GM18511 (cell line): ENCODE data around the gene ARHGAP12.
A peak's percentile ranks its signal among the peaks of the same experiment; 100 is the strongest.

Experiments
- ATAC-seq: cut with Tn5 transposase; IDR thresholded peaks from one replicate; pipeline ENCODE4 v1.9.1; 2021; ENCODE audit warnings: mild to moderate bottlenecking, moderate library complexity; ENCODE audit not compliant: unreplicated experiment

Gene ARHGAP12

DNA sequence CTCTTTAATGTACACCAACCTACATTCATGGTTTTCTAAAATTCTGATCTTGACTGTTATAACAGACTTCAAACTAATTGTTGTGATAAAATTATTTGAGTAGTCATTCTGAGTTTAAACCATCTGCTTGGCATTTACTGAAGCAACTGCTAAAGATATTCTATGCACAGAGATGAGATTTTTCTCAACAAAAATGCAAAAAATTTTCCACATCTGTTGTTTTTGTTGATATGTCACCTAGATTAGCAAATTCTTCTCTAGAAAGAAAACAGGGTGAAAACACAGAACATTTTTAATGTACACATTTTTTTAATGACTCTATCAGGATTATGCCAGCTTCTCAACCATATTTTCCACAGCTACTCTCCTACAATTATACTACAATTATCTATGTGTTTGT lies 42.7 kb downstream of the ARHGAP12 start:
- no peak for ATAC-seq

DNA sequence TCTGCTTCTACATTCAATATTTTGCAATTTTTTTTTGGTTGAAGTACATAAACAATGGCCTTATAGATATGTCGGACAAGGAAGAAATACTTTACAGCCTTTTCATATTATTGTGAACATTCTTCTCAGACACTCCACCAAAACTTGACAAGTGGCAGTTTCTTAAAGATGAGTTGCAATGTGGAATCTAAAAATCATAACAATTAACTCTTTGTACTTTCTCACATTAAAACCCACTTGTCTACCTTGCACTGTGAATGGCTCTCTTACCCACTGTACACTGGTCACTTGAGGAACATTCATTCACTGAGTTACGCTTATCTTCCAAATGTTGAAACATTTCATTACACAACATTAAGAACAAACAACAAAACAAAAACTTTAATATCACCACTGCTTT lies 44.2 kb downstream of the ARHGAP12 start:
- no peak for ATAC-seq

DNA sequence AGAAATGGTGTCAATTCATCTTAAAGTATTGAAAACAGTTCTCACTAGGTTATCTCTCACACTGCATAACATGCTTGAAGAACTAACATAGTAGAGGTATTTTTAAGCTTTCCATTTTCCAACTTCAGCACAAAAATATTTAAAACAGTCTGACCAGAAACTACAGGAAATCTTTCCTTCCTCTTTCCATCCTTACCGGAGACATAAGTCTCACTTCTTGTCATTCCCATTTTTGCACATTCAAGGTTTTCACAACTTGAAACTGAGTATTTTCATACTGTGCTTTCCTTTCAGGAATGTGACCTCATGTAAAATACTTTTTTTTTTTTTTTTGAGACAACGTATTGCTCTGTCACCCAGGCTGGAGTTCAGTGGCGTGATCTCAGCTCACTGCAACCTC lies 45.2 kb downstream of the ARHGAP12 start:
- no peak for ATAC-seq

DNA sequence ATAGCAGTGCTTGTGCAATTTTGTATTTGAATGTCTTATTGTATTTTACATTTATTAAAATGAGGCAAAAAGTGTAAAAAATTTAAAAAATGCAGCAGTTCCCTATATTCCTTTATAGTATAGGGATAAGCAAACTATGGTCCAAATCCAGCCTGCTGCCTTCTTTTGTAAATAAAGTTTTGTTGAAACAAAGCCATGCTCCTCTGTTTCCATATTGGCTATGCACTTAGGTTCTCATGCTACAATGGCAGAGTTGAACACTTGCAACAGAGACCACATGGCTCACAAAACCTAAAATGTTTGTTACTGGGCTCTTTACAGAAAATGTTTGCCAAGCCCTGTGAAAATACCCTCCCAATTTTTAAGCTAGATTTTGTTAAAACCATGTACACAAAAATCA lies 50.1 kb downstream of the ARHGAP12 start:
- no peak for ATAC-seq

DNA sequence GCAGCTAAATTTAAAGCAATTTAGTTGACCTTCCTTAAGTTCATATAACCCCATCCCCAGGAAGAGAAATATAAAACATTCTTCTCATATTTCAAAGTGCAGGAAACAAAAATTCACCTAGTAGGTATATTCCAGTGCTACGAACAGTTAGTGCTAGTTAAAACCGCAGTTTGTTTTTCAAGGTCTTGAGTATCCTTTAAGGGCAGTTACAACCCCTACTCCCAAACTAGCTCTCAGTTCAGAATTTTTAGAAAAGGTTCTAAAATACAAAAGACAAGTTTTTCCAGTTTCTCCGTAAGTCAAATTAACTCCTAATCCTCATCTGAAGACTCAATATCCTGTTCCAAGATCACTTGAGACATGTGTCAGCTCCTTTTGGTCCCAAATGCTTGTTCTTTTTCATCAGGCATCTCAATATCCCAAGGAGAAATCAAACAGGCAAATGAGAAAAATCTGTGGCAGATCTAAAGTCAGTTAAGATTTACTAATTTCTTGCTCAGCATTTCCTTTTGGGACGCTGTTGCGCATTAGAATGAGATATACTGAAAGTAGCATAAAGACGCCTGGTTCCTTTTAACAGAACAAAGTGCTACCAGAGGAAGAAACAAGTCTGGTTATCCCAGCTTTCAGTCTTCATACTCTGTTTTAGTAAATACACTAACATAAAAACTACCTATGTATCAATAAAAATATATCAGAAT lies 51.8 kb downstream of the ARHGAP12 start:
- ATAC-seq, result no peak

DNA sequence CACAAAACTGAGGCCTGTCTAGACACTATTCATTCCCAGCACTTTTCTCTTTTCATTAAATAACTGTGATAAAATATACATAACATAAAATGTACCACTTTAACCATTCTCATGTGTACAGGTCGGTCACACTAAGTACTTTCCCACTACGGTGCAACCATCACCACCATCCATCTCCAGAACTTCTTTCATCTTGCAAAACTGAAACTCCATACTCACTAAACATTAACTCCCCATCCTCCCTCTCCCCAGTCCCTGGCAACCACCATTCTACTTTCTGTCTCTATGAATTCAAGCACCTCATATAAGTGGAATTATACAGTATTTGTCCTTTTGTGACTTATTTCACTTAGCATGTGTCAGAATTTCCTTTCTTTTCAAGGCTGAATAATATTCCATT lies 53.0 kb downstream of the ARHGAP12 start:
- ATAC-seq, result peak; percentile 88

DNA sequence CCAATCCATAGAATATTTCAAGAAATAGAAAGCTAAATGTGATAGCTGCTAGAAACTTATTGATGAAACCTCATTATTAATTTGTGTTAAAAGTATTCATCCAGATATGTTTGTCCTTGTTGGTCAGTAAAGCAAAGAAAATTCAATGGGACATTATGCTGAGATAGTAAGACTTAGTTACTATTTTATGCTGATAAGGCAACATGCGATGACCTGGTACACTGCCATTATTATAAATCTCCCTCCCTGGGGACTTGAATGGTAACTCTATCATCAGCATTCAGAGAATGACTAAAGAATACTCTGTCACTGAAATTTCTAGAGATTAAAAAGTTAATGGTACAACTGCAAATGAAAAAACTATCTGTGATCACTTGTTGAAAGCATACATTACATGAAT lies 54.9 kb downstream of the ARHGAP12 start:
- no peak for ATAC-seq

DNA sequence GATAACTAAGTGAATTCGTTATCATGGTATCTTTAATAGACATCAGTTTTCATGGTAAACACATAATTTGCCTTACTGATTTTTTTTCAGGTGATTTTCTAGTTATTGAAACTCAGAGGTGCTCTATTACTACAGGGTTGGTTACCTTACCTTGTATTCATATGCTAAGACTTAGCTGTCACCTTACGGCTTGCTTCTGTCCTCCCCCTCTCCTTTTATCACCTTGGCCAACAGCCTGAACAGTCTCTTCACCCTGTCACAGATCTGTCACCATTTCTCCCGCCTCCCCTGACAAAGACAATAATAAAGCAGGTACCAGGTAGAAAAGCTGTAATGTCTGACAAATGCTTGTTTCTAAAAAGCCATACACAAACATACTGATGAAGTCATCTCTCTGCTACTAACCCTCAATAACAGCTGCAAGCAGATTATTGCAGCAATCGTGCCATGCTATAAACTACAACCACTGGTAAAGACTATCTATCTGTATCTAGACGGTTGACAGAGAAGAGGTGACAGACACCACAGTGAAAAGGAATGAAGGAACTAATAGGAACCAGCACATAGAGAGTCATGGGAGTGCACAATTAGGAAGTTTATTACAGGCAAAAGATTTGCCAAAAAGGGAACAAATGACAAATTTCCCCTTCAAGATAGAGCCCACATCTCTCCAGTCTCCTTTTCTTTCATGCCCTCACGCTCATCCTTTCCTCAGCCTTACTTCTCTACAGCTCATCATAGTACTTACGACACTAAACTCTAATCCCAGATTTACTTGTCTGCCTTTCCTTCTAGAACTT lies 57.2 kb downstream of the ARHGAP12 start:
- ATAC-seq, result no peak

DNA sequence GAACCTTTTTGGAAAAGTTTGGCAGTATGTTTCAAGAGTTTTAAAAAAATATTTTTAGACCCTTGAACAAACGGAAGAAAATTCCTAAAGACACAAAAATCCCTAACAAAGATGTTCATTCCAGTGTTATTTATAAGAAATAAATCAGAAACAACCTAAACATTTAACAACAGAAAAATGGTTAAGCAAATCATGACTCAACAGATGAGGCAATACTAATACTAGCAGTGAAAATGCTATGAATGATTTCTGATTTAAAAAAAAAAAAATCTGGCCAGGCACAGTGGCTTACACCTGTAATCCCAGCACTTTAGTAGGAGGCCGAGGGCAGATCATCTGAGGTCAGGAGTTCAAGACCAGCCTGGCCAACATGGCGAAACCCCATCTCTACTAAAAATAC lies 61.0 kb downstream of the ARHGAP12 start:
- ATAC-seq, result no peak

DNA sequence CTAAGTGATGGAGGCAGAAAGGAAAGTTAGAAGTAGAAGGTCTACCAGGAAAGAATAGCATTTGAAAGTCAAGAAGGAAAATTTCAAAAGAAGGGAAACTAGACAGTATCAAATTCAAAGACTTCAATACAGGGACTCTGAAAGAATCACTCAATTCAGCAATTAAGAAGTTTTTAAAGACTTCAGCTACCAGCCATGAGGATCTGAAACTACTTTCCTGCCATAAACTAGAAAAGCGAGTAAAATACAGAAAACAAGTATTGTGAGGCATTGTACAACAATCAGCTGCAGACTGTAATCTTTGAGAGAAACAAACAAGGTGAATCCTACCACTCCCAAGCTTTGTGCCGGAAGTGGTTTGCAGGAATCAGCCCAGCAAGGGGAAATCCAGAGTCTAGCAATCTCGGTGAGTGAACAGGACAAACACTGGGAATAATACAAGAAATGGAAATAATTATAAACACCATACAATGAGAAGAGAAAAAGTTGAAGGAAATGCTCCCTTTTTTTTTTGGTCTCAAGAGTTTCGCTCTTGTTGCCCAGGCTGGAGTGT lies 62.4 kb downstream of the ARHGAP12 start:
- no peak for ATAC-seq

DNA sequence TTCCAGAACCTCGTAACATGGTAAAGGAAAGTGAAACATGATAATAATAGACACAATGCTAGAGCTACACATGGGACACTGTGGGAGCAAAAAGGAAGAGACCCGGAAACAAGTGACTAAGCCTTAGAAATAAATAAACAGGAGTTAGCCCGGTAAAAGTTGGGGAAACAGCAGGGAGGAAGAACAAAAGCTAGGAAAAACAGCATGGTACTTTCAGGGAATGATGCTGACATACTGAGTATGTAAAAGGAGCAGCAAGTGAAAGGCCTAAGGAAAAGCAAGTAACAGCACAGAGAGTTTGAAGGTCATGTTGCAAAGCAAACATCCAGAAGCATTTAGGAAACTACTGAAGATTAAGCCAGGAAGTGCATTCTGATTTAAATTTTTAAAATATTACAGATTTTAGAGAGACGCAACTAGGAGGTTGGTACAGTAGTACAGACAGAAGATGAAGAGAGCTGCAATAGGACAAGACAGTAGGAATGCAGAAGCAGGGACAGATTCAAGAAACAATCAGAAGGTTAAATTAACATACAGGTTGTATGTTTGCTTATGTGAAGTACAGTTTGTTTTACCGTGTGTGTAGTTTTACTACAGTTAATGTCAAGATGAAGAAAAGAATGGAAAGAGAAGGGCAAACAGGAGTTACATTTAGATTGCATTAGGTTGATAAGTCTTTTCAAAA lies 63.7 kb downstream of the ARHGAP12 start:
- ATAC-seq, result no peak

DNA sequence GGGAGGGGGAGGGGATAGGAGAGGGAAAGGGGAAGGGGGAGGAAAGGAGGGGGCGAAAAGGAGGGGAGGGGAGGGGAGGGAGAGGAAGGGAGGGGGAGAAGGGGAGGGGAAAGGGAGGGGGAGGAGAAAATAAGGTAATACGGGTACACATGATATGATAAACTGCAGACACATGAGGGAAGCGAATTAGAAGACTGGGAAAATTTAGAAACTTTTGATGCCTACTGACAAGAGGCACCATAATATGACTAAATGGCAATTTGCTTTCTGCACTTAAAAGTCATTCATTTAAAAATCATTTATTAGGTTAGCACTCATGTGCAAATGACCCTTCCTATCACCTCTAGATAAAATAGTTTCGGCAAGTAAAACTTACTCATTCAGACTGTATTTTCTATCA lies 73.6 kb downstream of the ARHGAP12 start:
- ATAC-seq, result no peak

DNA sequence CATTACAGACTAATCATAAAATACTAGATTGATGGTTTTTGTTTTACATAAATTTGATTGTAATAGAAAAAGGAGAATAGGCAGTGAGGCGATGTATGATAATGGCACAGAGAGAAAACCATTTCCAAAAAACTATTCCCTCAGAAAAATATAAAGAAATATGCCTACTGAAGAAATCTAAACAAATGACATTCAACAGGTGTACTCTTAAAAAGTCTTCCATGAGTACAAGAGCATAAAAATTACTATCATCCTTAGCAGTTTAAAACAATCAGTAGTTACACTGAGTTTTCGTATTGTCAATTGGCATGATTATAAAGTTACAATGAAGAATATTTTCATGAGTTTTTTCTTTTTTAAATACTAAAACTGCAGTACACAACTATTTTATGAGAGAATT lies 75.0 kb downstream of the ARHGAP12 start:
- no peak for ATAC-seq

DNA sequence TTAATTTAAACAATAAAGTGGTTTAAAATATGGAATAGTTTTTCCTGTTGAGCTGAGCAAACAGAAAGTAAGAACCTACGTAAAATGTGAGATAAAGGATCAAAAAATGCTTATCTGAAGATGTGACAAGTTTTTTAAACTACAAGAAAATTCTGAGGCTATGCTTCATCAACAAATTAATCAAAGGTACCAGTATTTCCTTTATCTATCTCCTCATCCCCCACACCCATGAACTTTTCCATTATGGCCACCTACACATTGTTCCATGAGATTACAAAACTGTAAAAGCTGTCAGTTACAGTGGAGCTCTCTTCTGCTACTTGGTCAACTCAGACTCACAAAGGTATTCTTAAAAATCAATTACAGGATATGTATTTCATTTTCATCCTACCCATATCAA lies 77.4 kb downstream of the ARHGAP12 start:
- ATAC-seq, result no peak

DNA sequence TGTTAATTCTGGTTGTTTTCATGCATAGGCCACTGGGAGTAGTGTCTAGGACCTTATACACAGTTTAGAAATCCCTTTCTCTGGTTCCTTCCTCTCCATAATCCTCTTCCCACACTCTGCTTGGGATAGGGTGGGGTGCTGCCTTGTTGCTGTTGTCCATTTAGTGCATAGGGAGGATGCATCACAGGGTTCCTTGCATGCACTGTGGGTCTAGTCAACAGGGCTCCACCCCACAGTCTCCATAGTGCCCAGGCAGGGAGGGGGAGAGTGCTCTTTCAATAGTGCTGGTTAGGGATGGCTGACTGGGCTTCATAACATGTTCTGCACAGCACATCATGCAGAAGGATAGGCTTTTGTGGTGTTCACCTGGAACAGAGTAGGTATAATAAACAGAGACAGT lies 81.1 kb downstream of the ARHGAP12 start:
- no peak for ATAC-seq

DNA sequence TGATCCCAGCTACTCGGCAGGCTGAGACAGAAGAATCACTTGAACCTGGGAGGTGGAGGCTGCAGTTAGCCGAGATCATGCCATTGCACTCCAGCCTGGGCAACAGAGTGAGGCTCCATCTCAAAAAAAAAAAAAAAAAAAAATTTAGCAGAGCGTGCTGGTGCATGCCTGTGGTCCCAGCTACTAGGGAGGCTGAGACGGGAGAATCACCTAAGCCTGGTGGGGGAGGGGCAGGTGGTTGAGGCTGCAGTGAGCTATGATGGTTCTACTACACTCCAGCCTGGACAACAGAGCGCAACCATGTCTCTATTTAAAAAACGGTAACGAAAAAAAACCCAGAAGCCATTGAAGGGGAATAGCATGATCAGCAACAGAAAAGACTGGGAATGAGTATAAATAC lies 89.9 kb downstream of the ARHGAP12 start:
- no peak for ATAC-seq

DNA sequence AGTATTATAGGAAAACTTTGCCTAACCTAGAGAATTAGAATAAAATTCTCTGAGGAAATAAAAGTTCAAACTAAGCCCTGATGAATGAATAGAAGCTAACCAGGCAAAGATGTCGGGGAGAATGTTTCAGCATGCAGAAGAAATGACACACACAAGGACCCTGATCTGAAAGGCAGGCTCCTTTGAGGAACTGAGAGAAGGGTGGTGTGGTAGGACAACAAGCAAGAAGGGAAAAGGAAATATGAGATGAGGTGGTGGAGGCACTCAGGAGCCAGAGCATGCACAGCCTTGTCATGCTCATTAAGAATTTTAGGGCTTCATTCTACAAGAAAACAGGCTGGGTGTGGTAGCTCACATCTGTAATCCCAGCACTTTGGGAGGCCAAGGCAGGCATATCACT lies 90.6 kb downstream of the ARHGAP12 start:
- ATAC-seq, result no peak

DNA sequence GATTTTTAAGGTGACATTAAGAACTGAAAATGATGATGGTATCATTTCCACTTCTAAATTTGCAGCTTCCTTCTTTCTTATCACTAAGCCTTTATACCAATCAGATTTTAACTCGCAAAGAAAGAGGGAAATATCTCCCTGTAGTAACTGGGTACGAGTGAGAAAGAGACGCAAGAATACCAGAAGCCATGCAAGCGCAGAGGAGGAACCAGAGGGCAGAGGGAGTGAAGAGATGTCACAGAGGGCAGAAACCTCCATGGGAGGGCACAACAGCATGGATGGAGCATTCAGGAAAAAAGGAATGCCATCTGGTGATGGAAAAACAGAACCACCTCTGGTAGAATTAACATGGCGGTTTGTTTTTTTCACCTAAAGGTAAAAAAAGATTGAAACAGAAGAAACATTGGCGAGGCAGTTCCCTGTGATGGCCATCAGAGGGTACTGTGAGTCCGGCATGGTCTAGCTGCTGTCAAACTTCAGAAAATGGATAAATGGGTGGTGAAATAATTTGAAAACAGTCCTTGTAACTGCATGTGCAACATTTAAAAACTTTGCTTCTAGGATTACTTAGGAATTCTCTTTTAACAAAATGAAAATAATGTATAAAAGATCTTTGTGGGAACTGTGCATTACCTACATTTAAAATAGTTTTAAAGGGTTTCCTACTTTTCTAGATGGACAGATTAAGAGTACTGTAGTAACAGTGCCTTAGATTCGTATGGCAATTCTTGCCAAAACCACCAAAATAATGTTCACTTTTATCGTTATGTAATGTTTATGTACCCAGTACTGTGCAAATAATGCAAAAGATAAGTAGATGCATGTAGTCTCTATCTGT lies 91.8 kb downstream of the ARHGAP12 start:
- peak; percentile 78 for ATAC-seq

DNA sequence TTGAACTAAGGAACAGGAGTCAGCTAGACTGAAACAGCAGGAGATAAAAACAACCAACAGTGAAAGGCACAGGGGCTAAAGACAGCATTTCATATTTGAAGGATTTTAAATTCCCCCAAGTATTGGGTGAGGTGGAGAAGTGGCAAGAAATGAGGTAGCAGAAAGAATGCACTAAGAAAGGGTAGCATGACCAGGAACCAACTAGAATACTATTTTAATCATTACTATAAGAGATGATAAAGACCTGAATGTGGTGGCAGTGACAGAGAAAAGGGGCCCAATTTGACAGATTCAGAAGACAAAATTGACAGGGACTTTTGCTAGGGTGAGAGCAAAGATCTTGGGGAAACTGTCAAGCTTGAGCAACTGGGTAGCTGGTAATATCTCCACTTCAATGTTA lies 94.9 kb downstream of the ARHGAP12 start:
- no peak for ATAC-seq

DNA sequence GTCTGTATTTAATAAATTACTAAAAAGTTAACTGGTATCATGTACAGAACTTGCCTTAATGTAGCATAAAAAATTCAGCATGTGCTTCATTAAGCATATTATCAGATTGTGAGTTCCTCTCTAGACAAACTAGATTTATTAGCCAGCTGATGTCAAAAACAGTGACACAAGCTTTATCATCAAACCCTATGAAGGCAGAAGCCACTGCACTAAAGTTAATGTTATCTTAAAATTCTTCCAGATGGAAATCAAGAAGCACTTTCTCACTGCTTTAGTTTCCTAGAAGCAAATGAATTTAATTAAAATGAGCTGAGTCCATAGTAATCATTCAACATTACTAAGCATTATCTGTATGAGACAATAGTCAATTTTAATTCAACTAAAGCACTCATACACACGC lies 96.4 kb downstream of the ARHGAP12 start:
- no peak for ATAC-seq

DNA sequence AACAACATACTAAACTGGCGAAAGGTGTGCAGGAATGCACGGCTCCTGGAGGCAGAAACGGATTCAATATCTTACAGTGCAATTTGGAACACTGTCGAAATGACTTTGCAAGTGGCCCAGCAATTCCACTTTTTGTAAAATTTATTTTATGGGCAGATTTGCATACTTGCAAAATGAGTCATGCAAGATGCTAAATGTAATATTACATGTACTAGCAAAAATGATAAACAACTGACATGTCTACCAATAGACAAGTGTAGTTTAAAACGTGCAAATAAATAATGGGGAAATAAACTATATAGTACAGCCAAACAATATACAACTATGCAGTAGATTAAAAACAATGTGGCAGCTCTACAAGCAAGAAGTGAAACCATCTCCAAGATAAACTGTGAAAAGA lies 97.7 kb downstream of the ARHGAP12 start:
- no peak for ATAC-seq
